K562 (cell line): ENCODE measurements around the gene SFXN3. TPM values are rescaled to one million over a fixed set of nuclear protein-coding genes. Genes with fewer than 3 reads are reported as not detected.

Source experiments
- ATAC-seq: fragments of 200-7000 bp; cut with Tn5 transposase; 3 replicates; pipeline ENCODE4 v1.9.1; 2020; ENCODE audit warnings: moderate library complexity
- BruUV-seq: library from RNA; stranded (reverse); fragments of 400-500 nt; replicated peaks from 2 replicates; lab custom pipeline; 2021; lab: Mats Ljungman, UMichigan
- CTCF ChIA-PET: fragments of 300-600 bp; formaldehyde crosslinking; extraction: SDS; loops from one replicate; lab custom pipeline; 2021; ENCODE audit warnings: low intra/inter-chr PET ratio; lab: Yijun Ruan, JAX
- POLR2A ChIA-PET: fragments of 300-600, 350-650 bp; sonication (Branson Sonifier 250); formaldehyde crosslinking; extraction: SDS; loops from one replicate; lab custom pipeline; 2021; ENCODE audit warnings: antibody characterized with exemption, inconsistent platforms; lab: Yijun Ruan, JAX
- DNase-seq, 4 experiments: peaks; one replicate each; pipeline versions ENCODE4 v3.0.0 to v3.0.0-alpha.2; 2011 to 2018; ENCODE audit warnings: low spot score in 3 of 4, mixed read lengths in 3 of 4; ENCODE audit errors: extremely low read depth in 1 of 4
- FAIRE-seq: peaks from 2 replicates; lab custom pipeline; 2011; peaks lifted over from hg19 to GRCh38; lab: Jason Lieb, UNC
- H2AFZ ChIP-seq: 2 replicates; pipeline ENCODE4 v1.6.0; 2011; ENCODE audit warnings: low read depth, low read length, control low read depth, inconsistent platforms
- H3K27ac ChIP-seq: fragments of 200-600 bp; 3 replicates; pipeline ENCODE4 v1.8.0; 2011; ENCODE audit warnings: low read depth, mild to moderate bottlenecking, control low read depth, inconsistent platforms, low read length, moderate library complexity, mixed read lengths; ENCODE audit errors: extremely low read depth
- H3K27me3 ChIP-seq, 2 experiments: fragments of 300-600 bp in 1 of 2; 2 replicates in 1 of 2; 3 replicates in 1 of 2; pipeline versions ENCODE4 v1.6.0 to v1.8.0; 2011; ENCODE audit warnings: inconsistent platforms in 2 of 2, low read length in 2 of 2, mild to moderate bottlenecking in 1 of 2, mixed read lengths in 1 of 2, moderate library complexity in 1 of 2; ENCODE audit not compliant: control insufficient read depth in 2 of 2, insufficient read depth in 2 of 2
- H3K36me3 ChIP-seq: fragments of 300-600 bp; 3 replicates; pipeline ENCODE4 v1.8.0; 2011; ENCODE audit warnings: mild to moderate bottlenecking, low read length, inconsistent platforms; ENCODE audit not compliant: control insufficient read depth, insufficient read depth
- H3K4me1 ChIP-seq, 2 experiments: fragments of 200-600 bp in 1 of 2; replicated peaks in 1 of 2; 2 replicates in 1 of 2; 3 replicates in 1 of 2; pipeline versions ENCODE4 v1.5.1 to v1.8.0; 2011; ENCODE audit warnings: inconsistent platforms in 2 of 2, low read length in 2 of 2, mild to moderate bottlenecking in 1 of 2, mixed read lengths in 1 of 2, moderate library complexity in 1 of 2; ENCODE audit not compliant: control insufficient read depth in 2 of 2, insufficient read depth in 2 of 2
- H3K4me2 ChIP-seq: 2 replicates; pipeline ENCODE4 v1.6.1; 2011; ENCODE audit warnings: low read length, control low read depth, inconsistent platforms, mixed read lengths; ENCODE audit not compliant: insufficient read depth
- H3K4me3 ChIP-seq: fragments of 200-600 bp; sonication (generic), shearing (Covaris generic); 2 replicates; pipeline ENCODE4 v1.5.1; 2016; ENCODE audit warnings: control low read depth, inconsistent platforms
- H3K79me2 ChIP-seq: fragments of 200-600 bp; 3 replicates; pipeline ENCODE4 v1.8.0; 2011; ENCODE audit warnings: low read length, inconsistent platforms; ENCODE audit not compliant: control insufficient read depth, insufficient read depth
- H3K9ac ChIP-seq, 2 experiments: 2 replicates each; pipeline versions ENCODE4 v1.6.0 to v1.6.1; 2011; ENCODE audit warnings: low read depth in 2 of 2, low read length in 2 of 2, control low read depth in 1 of 2, inconsistent platforms in 1 of 2, mild to moderate bottlenecking in 1 of 2, mixed read lengths in 1 of 2; ENCODE audit not compliant: insufficient read depth in 1 of 2
- H3K9me1 ChIP-seq: one replicate; pipeline ENCODE4 v1.6.0; 2011; ENCODE audit warnings: inconsistent platforms, mild to moderate bottlenecking, low read length, moderate library complexity; ENCODE audit not compliant: control insufficient read depth, insufficient read depth
- H3K9me3 ChIP-seq: replicated peaks from 2 replicates; pipeline ENCODE4 v1.5.1; 2011; ENCODE audit warnings: low read depth, low read length, inconsistent platforms; ENCODE audit not compliant: control insufficient read depth, insufficient read depth
- H4K20me1 ChIP-seq: replicated peaks from 2 replicates; pipeline ENCODE4 v1.6.1; 2011; ENCODE audit warnings: low read length, inconsistent platforms, mixed read lengths; ENCODE audit not compliant: control insufficient read depth, insufficient read depth
- NBN ChIP-seq: fragments of 450-650 bp; IDR thresholded peaks from 2 replicates; pipeline ENCODE4 v1.6.1; 2016; ENCODE audit warnings: low read depth, mild to moderate bottlenecking
- REST ChIP-seq, 2 experiments: fragments of 450-650 bp; formaldehyde crosslinking in 1 of 2; IDR thresholded peaks; 2 replicates each; pipeline versions ENCODE4 v1.4.0 to v1.6.1; 2014 to 2020; ENCODE audit warnings: mild to moderate bottlenecking in 2 of 2, borderline replicate concordance in 1 of 2, low read depth in 1 of 2
- ZBTB26 ChIP-seq: fragments of 450-650 bp; formaldehyde crosslinking; IDR thresholded peaks from 2 replicates; pipeline ENCODE4 v1.4.0; 2022; ENCODE audit warnings: missing genetic modification characterization
- ZC3H4 ChIP-seq: sonication (generic); formaldehyde crosslinking; IDR thresholded peaks from 2 replicates; pipeline ENCODE4 v1.9.0; 2021; ENCODE audit warnings: missing genetic modification reagents, borderline replicate concordance
- ZFP30 ChIP-seq: fragments of 250-450 bp; sonication (Bioruptor Pico); IDR thresholded peaks from 2 replicates; pipeline ENCODE4 v1.8.0; 2022; ENCODE audit warnings: moderate library complexity, mild to moderate bottlenecking, inconsistent platforms, borderline replicate concordance
- ZNF76 ChIP-seq: fragments of 250-450 bp; sonication (Bioruptor Pico); IDR thresholded peaks from 2 replicates; pipeline ENCODE4 v1.4.0; 2020; ENCODE audit warnings: mild to moderate bottlenecking, moderate library complexity, borderline replicate concordance
- WGBS: fragments of 100-300 bp; shearing (Covaris generic); methylation state at CpG from one replicate; pipeline ENCODE4 v1.1.6; 2016; ENCODE audit warnings: low coverage, mixed read lengths; ENCODE audit not compliant: insufficient coverage; ENCODE audit errors: missing lambda C conversion rate; 5-methylcytosine and 5-hydroxymethylcytosine counted together
- in situ Hi-C: fragments of 300-500 bp; cut with MboI; formaldehyde crosslinking; loops from 4 replicates; pipeline ENCODE4 v1.15.0; 2018; ENCODE audit warnings: inconsistent platforms, mixed read lengths
- intact Hi-C: fragments of 100-400 bp; cut with micrococcal nuclease; formaldehyde crosslinking; loops from 2 replicates; pipeline ENCODE4 v1.14.2; 2022
- polyA plus RNA-seq, 8 experiments: library from polyadenylated mRNA; depleted of rRNA in 4 of 8; stranded (reverse) in 5 of 8; unstranded in 3 of 8; fragments of >200 nt; fragmentation: Nextera tagmentation in 2 of 8; fragmentation: Illumina TruSeq in 1 of 8; extraction: Ambion mirVana in 2 of 8; extraction: Trizol in 1 of 8; gene quantifications; 2 replicates each; pipeline versions ENCODE4 v1.2.1 to v1.2.3, GENCODE V29; 2011 to 2014; ENCODE audit warnings: inconsistent platforms in 1 of 8, missing spikeins in 1 of 8
- total RNA-seq, 7 experiments: library from RNA; depleted of rRNA in 6 of 7; stranded (reverse); fragments of >200 nt in 6 of 7; fragmentation: Illumina TruSeq in 2 of 7; extraction: Trizol in 2 of 7; gene quantifications; 2 replicates each; pipeline versions ENCODE4 v1.2.1 to v1.2.3, GENCODE V29; 2011 to 2021; ENCODE audit warnings: low replicate concordance in 1 of 7

SFXN3 gene
- total and polyA plus RNA-seq, 9 of the 15 experiments (the other 6 are each of a cell fraction or from before 2014, with no cell fraction given) = 0.24 to 4.6 (median 0.86) TPM

- H3K4me3 ChIP-seq = peak overlapping the region; percentile 95; the same call in 1 of the 2 replicates
Measured at GRCh38 chr10:100989088-100989487, 41.9 kb upstream of the SFXN3 start.

More at GRCh38 chr10:100989088-100989487, 41.9 kb upstream of the SFXN3 start:
- CTCF ChIA-PET = no interaction called here
- WGBS = 88% methylated on average over 8 of the region's 21 CpGs
- TF ChIP-seq ZNF76 (CRISPR knock-in tag) (no peak), ZC3H4 (no peak), NBN (no peak), REST (IDR thresholded peaks at IDR 0.05; ENCODE audit: borderline replicate concordance) (no peak), REST (CRISPR knock-in tag; IDR thresholded peaks at IDR 0.05; ENCODE audit: low read depth) (no peak), ZBTB26 (no peak), ZFP30 (no peak)
- TF ChIP-seq, all 486 proteins: peak for 0
- Histone ChIP-seq H3K9me3 (no peaks in the 10 kb centered on the region), H3K4me2 (peak overlapping the region; percentile 97), H4K20me1 (peaks cover 6% of the 10 kb centered on the region; the same call in 1 of the 2 replicates), H3K9ac (peak overlapping the region in 1 of 2 experiments; percentile 99; a peak in 2 of 4 replicates), H3K4me1 (peaks cover 16 to 21% of the 10 kb centered on the region in 2 experiments; a peak in 4 of 5 replicates), H3K79me2 (peaks cover 59% of the 10 kb centered on the region), H3K36me3 (peaks cover 66% of the 10 kb centered on the region; the same call in 2 of the 3 replicates), H3K27ac (no peak overlapping the region), H3K9me1 (no peaks in the 10 kb centered on the region), H3K27me3 (no peaks in the 10 kb centered on the region), H2AFZ (no peak overlapping the region)
- POLR2A ChIA-PET = interaction anchor here (0.5 to 1.3 kb wide), 2 partner anchors 9 to 82 kb away, joined by 3 to 4 read pairs; no protein-coding TSS in a partner anchor
- intact Hi-C loops = no loop called here
- in situ Hi-C loops = loop anchor here (25.0 kb wide), 1 partner anchor 1048 kb away; no protein-coding TSS in a partner anchor
- DNase-seq (no peak), ATAC-seq (no peak), FAIRE-seq (no peak)
- no TSS peak for BruUV-seq
